Fibroblast of the aortic adventitia (primary cell): ENCODE measurements around the gene HOXB5. TPM values are rescaled to one million over a fixed set of nuclear protein-coding genes. Genes with fewer than 3 reads are reported as not detected.

ENCODE experiments used
- DNase-seq: peaks from one replicate; pipeline ENCODE4 v3.0.0-alpha.2; 2010; ENCODE audit warnings: low read depth
- H3K4me3 ChIP-seq: 2 replicates; pipeline ENCODE4 v1.5.1; 2011; ENCODE audit warnings: low read depth, mild to moderate bottlenecking, control low read depth, low read length, moderate library complexity
- total RNA-seq: library from RNA; depleted of rRNA; stranded (reverse); fragments of >200 nt; gene quantifications from 2 replicates; pipeline ENCODE4 v1.2.3, GENCODE V29; 2012; ENCODE audit warnings: low replicate concordance
- TF ChIP-seq, protein P1 (sequence below): IDR thresholded peaks from 2 replicates; pipeline ENCODE4 v1.5.1; 2011; ENCODE audit warnings: mild to moderate bottlenecking, low read length, control low read depth, inconsistent platforms; ENCODE audit not compliant: insufficient read depth

The HOXB5 gene
- total RNA-seq, 1 donor, result 0.27 TPM

DNA sequence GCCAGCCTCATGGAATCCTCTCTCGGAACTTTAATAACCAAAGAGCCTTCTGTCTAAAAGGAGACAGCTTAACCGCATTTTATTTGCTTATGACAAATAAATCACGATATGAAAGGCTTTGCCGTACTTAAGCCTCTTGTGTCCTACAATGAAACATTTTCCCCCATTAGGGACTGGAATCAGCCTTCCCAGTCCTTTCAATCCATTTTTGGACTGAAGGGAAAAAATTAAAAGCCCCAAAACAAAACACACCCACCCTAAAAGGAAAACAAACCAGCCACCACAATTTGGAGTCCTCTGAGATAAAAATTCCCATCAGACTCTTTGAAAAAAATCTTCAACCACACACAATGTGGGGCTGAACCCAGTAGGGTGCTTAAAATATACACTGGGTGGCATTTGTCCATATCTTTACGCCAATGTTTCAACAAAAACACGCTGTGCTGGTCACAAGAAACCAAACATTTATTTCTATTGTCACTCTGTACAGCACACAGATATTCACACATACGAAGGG, 18.5 kb downstream of the HOXB5 start:
- peak overlapping the region; percentile 59 for H3K4me3 ChIP-seq
- TF ChIP-seq, protein P1, sequence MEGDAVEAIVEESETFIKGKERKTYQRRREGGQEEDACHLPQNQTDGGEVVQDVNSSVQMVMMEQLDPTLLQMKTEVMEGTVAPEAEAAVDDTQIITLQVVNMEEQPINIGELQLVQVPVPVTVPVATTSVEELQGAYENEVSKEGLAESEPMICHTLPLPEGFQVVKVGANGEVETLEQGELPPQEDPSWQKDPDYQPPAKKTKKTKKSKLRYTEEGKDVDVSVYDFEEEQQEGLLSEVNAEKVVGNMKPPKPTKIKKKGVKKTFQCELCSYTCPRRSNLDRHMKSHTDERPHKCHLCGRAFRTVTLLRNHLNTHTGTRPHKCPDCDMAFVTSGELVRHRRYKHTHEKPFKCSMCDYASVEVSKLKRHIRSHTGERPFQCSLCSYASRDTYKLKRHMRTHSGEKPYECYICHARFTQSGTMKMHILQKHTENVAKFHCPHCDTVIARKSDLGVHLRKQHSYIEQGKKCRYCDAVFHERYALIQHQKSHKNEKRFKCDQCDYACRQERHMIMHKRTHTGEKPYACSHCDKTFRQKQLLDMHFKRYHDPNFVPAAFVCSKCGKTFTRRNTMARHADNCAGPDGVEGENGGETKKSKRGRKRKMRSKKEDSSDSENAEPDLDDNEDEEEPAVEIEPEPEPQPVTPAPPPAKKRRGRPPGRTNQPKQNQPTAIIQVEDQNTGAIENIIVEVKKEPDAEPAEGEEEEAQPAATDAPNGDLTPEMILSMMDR, result no peak
- peak; percentile 74 for DNase-seq

DNA sequence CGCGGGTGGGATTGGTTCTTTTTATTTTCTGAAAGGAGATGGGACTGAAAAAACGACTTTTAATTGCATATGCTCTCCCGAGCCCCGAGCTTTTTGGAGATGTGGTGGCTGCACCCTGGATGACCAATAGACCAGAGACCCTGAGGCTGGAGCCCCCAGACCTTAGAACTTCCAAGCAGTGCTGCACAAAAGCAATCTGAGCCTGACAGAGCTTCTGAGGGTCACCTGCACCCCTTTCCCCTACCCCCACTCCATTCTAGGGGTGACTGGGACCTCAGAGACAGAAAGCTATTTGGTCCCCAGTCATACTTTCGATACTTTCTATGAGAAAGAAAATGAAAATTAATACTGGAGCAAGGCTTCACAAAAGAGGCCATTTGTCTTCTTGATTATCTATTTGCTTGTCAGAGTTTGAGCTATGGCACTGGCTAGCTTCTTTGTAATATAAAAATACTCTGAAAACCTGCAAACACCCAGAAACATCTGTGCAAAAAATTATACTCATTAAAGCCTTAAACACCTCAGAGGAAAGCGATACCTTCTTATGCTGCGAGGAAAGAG, 19.0 kb downstream of the HOXB5 start:
- TF ChIP-seq, protein P1, result no peak
- H3K4me3 ChIP-seq, result peak overlapping the region; percentile 59
- DNase-seq, result no peak

DNA sequence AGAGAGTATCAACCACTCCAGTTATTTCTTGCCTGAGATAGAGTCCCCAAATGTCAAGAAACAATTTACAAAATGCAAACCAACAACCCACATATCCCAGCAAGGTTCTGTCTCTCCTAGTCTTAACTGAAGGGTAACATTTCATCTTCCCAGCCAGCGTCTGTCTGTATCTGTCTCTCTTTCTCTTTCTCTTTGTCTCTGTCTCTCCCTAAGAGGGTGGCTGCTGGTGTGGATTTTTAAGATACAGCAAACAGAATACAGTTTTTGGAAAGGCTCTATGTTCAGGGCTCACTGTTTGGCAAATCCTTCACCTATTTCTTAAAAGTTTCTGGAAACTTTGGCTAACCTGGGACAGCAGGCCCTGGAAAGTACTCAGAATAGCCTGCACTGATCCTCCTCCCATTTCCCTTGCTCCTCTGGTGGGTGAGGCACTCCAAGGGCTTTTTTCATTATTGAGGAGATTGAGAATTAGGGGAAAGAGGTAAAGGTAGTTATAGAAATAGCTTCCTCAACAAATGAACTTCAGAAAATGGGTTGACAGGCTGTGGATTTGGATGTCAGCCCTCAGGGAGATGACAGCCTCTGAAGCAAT, 21.7 kb downstream of the HOXB5 start:
- peak overlapping the region; percentile 59 for H3K4me3 ChIP-seq
- TF ChIP-seq, protein P1, result no peak

DNA sequence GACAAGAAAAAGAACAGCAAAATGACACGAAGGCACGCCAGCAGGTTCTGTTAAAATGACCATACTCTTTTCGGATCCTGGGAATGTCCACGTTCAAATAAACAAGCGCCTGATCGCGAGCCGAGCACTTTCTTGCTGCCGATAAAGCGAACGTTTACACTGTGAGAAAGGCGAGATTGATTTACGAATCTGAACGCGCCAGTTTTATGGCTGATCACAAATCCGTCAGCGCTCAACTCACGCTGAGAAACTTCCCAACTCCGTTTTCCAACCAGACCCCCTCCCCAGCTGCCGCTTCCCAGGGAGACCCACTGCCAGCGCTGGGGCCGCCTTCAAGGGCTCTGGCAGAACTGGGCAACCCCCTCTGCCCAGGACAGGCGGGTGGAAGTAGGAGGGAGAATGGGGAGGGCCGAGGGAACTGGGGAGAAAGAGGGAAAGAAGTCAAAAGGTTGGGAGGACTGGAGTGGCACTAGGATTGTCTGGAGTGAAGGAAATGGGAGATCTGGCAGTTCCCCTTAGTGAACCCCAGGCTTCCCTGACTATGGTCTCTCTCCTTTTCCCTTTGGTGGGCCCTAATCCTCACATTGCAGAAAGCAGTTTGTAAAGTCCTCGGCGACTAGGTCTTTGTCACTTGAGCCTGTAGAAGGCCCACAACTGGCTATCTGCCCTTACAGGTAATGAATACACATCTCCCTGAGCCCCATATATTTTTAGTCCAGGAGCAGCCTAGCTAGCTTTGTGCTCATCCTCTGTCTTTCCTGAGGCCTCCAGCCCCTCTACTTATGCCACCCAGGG, 22.4 kb downstream of the HOXB5 start:
- TF ChIP-seq, protein P1, result no peak
- peak overlapping the region; percentile 55 for H3K4me3 ChIP-seq

More for the DNA sequence above, 21.7 kb downstream of the HOXB5 start:
- peak; percentile 55 for DNase-seq

DNA sequence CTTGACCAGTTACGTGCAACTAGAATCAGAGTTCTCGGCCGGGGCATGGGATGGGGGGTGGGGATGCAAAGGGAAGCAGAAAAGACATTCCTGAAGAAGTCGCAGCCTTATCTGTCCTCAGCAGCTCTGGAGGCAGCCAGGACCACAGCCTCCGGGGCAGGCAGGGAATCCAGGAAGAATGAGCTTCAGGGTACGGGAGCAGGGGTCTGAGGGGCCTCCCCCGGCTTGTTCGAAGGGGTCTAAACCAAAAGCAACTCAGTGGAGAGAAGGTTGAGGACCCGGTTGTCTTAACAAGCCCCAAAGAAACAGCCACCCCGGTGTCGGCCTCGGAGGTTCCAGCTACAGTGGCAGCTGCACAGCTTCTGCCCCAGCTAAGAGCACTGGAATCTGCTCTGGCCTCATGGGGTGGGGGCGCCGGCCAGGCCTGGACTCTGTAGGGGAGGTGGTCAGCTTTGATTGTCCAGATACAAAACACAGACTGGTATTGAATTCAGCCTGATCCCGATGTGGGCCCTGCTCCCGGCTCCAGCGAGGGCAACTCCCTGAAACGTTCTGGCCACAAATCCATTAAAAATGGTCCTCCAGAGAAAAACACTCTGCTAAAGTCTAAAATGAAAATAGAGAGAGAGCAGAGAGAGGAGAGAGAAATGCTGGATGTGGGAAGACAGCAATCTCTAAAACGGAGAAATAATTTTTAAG, 23.1 kb downstream of the HOXB5 start:
- TF ChIP-seq, protein P1, result no peak
- DNase-seq, result peak; percentile 61

More for the DNA sequence above, 22.4 kb downstream of the HOXB5 start:
- DNase-seq, result peak; percentile 65

DNA sequence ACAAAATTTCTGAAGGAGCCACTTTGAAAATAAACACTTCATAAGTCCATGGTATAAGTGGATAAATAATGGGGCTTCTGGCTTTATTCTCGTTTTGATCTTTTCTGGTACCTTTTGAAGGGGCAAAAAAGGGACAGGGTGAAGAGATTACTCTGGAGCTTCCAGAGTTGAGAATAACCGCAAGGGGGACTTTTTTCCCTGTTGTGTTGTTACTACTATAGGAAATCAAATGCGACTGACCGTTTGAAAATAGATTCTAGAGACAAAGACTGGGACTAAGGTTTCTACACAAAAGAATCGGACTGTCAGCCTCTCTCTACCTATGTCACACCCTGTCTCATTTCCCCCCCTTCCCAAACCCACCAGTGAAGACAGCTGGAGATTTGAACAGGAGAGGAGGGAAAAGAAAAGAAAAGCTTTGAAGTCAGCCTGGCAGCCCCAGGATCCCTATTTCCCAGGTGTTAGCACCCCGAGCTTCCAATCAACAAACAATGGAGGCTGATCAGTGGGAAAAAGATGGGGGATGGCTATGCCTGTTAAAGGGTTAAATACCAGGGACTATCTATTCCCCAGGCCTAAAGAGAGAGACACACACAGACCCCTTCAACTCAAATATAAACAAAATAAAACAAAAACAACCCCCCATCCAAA, 23.8 kb downstream of the HOXB5 start:
- TF ChIP-seq, protein P1, result peak; percentile 35
- DNase-seq, result peak; percentile 68
- peak overlapping the region; percentile 55 for H3K4me3 ChIP-seq

More for the DNA sequence above, 23.1 kb downstream of the HOXB5 start:
- H3K4me3 ChIP-seq, result peak overlapping the region; percentile 55
